Lung (tissue), 12 donors: ENCODE measurements around the gene TCF15. TPM values are rescaled to one million over a fixed set of nuclear protein-coding genes. Genes with fewer than 3 reads are reported as not detected.

Experiments
- ATAC-seq: fragments of 200-7000 bp; cut with Tn5 transposase; one replicate; pipeline ENCODE4 v1.9.1; 2020; ENCODE audit warnings: moderate number of reproducible peaks; ENCODE audit not compliant: insufficient read depth, low FRiP score
- DNase-seq, 3 donors: peaks; one replicate each; pipeline ENCODE4 v3.0.0-alpha.2; 2013 to 2017
- H3K27ac ChIP-seq, 2 donors: one replicate each; pipeline ENCODE4 v1.5.1; 2013; ENCODE audit warnings: mild to moderate bottlenecking in 2 of 2, moderate library complexity in 2 of 2, control low read depth in 1 of 2, inconsistent platforms in 1 of 2, low read depth in 1 of 2, low read length in 1 of 2
- H3K27me3 ChIP-seq, 3 donors: one replicate each; pipeline ENCODE4 v1.5.1; 2013; ENCODE audit warnings: low read length in 2 of 3; ENCODE audit not compliant: control insufficient read depth in 3 of 3, insufficient read depth in 3 of 3
- H3K36me3 ChIP-seq, 4 donors: one replicate each; pipeline ENCODE4 v1.5.1; 2013; ENCODE audit warnings: low read length in 4 of 4, mild to moderate bottlenecking in 1 of 4, moderate library complexity in 1 of 4; ENCODE audit not compliant: control insufficient read depth in 4 of 4, insufficient read depth in 4 of 4
- H3K4me1 ChIP-seq, 5 donors: one replicate each; pipeline ENCODE4 v1.5.1; 2013; ENCODE audit warnings: low read length in 5 of 5, mild to moderate bottlenecking in 2 of 5, moderate library complexity in 1 of 5; ENCODE audit not compliant: control insufficient read depth in 5 of 5, insufficient read depth in 5 of 5
- H3K4me3 ChIP-seq: one replicate; pipeline ENCODE4 v1.5.1; 2013; ENCODE audit warnings: mild to moderate bottlenecking, control low read depth, moderate library complexity
- H3K9ac ChIP-seq, 2 donors: one replicate each; pipeline ENCODE4 v1.5.1; 2013; ENCODE audit warnings: low read length in 2 of 2, control low read depth in 1 of 2; ENCODE audit not compliant: insufficient read depth in 1 of 2
- H3K9me3 ChIP-seq, 4 donors: one replicate each; pipeline ENCODE4 v1.5.1; 2013; ENCODE audit warnings: low read length in 3 of 4, mild to moderate bottlenecking in 1 of 4, moderate library complexity in 1 of 4; ENCODE audit not compliant: control insufficient read depth in 4 of 4, insufficient read depth in 3 of 4
- WGBS, 2 donors: extraction: QIAGEN DNeasy Blood & Tissue Kit; methylation state at CpG; one replicate each; pipeline ENCODE4 v1.1.7; 2013; 5-methylcytosine and 5-hydroxymethylcytosine counted together
- polyA plus RNA-seq, 2 donors: library from polyadenylated mRNA; stranded (reverse); fragments of 200-250 nt; gene quantifications; one replicate each; pipeline ENCODE4 v1.2.1, GENCODE V29; 2013
- total RNA-seq, 2 donors: library from RNA; depleted of rRNA in 1 of 2; stranded (reverse); fragments of >200 nt in 1 of 2; gene quantifications; one replicate each; pipeline ENCODE4 v1.2.1, GENCODE V29; 2014 to 2021
- TF ChIP-seq, protein P1 (sequence below): IDR thresholded peaks from 2 replicates; pipeline ENCODE4 v1.5.1; 2012; ENCODE audit warnings: mild to moderate bottlenecking; ENCODE audit errors: control extremely low read depth, extremely low read depth
- donor health status: control.
- donor health status: control.
- donor health status: Bipolar disorder and iron deficiency.
- donor health status: healthy.
- donor health status: DM: yes; HTN: yes; CAD: no.

TCF15 gene
- total and polyA plus RNA-seq, 4 donors = 0.28 to 0.82 (median 0.40) TPM; not detected in 1

DNA sequence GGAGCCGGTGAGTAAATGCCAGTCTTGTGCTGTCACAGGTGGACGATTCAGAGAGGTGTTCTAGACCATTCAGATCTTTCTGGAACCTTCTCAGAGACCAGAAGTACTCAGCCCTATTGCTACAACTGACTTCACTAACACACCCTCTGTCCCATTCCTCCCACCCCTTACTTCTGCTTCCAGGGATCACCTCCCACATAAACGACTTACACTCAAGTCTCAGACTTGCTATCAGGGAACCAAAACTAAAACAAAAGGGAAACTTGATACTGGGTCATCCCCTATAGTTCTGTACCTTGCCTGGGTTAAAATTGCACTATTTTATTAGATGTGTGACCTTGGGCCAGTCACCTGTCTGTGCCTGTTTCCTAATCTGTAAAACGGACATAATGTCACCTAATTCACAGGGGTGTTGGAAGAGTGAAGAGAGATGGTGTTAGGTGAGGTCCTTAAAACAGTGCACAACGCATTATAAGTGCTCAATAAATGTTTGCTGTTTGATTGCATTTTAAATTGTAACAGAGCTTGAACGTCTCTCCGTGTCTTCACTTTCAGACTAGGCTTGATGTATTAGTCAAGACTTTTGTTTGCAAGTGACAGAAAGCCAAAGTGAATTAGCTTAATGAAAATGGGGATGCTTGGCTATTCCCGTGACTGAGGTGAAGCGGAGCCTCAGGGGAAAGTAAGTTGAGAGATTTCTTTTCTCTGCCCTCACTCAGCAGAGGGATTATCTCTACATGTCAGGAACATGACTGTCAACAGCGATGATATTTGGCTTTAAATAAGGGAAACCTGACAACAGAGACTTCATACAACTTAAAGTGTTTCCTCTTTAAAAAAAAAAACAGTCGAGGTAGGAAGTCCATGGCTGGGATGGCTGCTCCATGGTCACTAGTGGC is 45.9 kb upstream of the TCF15 start:
- WGBS, 2 donors = 74 to 80% methylated on average over 11 of the region's 11 CpGs

DNA sequence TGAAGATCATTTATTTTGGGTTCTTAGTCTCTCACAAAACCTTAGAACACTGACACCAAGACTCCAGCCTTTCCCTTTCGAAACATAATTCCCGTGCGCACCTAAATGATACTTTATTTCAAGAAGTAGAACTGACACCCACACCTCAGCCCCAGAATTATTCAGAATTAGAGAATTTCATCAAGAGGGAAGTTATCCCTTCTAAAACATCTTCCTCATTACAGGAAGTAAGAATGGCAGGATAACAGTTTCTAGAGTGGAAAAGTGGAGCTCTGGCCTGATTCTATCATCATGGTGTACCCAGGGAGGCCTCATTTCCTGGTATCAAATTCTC is 44.3 kb upstream of the TCF15 start:
- H3K36me3 ChIP-seq = peaks cover 0 to 7% (median 0%) of the 10 kb centered on the region in 4 donors
- no peak for DNase-seq
- no peaks in the 10 kb centered on the region for H3K9me3 ChIP-seq
- 82 to 92% methylated on average over 3 of the region's 3 CpGs for WGBS, 2 donors
- TF ChIP-seq, protein P1, sequence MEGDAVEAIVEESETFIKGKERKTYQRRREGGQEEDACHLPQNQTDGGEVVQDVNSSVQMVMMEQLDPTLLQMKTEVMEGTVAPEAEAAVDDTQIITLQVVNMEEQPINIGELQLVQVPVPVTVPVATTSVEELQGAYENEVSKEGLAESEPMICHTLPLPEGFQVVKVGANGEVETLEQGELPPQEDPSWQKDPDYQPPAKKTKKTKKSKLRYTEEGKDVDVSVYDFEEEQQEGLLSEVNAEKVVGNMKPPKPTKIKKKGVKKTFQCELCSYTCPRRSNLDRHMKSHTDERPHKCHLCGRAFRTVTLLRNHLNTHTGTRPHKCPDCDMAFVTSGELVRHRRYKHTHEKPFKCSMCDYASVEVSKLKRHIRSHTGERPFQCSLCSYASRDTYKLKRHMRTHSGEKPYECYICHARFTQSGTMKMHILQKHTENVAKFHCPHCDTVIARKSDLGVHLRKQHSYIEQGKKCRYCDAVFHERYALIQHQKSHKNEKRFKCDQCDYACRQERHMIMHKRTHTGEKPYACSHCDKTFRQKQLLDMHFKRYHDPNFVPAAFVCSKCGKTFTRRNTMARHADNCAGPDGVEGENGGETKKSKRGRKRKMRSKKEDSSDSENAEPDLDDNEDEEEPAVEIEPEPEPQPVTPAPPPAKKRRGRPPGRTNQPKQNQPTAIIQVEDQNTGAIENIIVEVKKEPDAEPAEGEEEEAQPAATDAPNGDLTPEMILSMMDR = no peak
- H3K27ac ChIP-seq = no peak overlapping the region
- no peak for ATAC-seq
- H3K27me3 ChIP-seq = peaks cover 0 to 30% (median 24%) of the 10 kb centered on the region in 3 donors
- no peak overlapping the region for H3K4me3 ChIP-seq
- H3K9ac ChIP-seq = no peak overlapping the region
- H3K4me1 ChIP-seq = peaks cover 0 to 9% (median 5%) of the 10 kb centered on the region in 5 donors

More for the DNA sequence above, 45.9 kb upstream of the TCF15 start:
- Histone ChIP-seq H3K9ac (no peak overlapping the region), H3K4me3 (no peak overlapping the region), H3K36me3 (no peaks in the 10 kb centered on the region), H3K4me1 (peaks cover 0 to 9% (median 5%) of the 10 kb centered on the region in 5 donors), H3K27me3 (peaks cover 0 to 38% (median 36%) of the 10 kb centered on the region in 3 donors), H3K27ac (no peak overlapping the region), H3K9me3 (no peaks in the 10 kb centered on the region)
- ATAC-seq = no peak
- TF ChIP-seq, protein P1 = no peak
- DNase-seq = no peak

DNA sequence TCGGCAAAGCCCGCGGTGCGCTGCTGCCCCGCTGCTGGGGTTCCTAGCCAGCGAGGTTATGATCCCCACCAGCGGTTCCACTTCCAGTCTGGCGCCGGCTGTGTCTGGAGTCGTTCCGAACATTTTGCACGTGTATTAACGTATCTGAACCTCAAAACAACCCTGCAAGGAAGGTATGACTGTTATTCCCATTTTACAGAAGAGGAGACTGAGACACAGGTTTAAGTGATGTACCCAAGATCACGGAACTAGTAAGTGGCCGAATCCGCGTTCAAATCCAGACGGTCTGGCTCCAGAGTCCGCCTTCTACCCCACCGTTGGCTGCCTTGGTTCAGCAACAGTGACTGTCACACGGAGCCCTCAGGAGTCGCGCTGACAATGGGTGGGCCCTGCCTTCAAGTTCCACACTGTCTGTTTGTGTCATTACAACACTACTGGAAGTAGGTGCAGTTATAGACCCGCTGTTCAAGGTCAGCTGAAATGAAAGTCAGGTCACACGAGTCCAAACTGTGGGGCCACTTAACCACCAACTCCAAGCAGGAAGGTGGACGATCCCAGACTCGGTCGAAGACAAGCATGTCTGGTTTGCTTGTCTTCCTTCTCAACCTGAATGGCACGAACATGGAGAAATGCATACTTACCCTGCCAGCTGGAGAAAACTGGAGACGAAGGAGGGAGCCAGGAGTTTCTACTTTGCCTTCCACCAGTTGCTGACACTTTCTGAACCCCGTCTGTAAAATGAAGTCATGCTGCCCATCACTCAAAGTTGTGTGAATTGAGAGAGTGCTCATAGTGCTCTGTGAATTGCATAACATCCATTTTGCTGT is 43.7 kb upstream of the TCF15 start:
- no peak for ATAC-seq

More for the DNA sequence above, 43.7 kb upstream of the TCF15 start:
- H3K36me3 ChIP-seq = peaks cover 0 to 7% (median 2%) of the 10 kb centered on the region in 4 donors
- TF ChIP-seq, protein P1 = no peak
- H3K9ac ChIP-seq = no peak overlapping the region
- peak overlapping the region in 1 of 2 donors; percentile 73 for H3K27ac ChIP-seq
- H3K4me3 ChIP-seq = peak overlapping the region; percentile 26
- 17 to 23% methylated on average over 31 of the region's 31 CpGs for WGBS, 2 donors
- peaks cover 0 to 25% (median 19%) of the 10 kb centered on the region in 3 donors for H3K27me3 ChIP-seq
- H3K4me1 ChIP-seq = peaks cover 0 to 9% (median 5%) of the 10 kb centered on the region in 5 donors
- no peaks in the 10 kb centered on the region for H3K9me3 ChIP-seq
- DNase-seq = no peak
